Activated B cell treated with CpG ODN at 0.5 μM for 24 hours (primary cell): Measurements from ENCODE around the gene GRIK4. TPM values are rescaled to one million over a fixed set of nuclear protein-coding genes. Genes with fewer than 3 reads are reported as not detected.

ENCODE experiments used
- ATAC-seq: fragments of 200-7000 bp; cut with Tn5 transposase; one replicate; pipeline ENCODE4 v1.10.0; 2021; ENCODE audit warnings: low read depth, mild to moderate bottlenecking, moderate library complexity
- CTCF ChIA-PET: fragments of 350-600 bp; sonication (Branson Sonifier 250); formaldehyde crosslinking; loops from one replicate; lab custom pipeline; 2021; ENCODE audit warnings: antibody characterized with exemption; lab: Charles Lee
- POLR2A ChIA-PET: fragments of 350-600 bp; sonication (Branson Sonifier 250); formaldehyde crosslinking; loops from one replicate; lab custom pipeline; 2021; ENCODE audit warnings: antibody characterized with exemption; lab: Charles Lee
- DNase-seq: peaks from one replicate; pipeline ENCODE4 v3.0.0; 2022
- H3K27ac Mint-ChIP-seq: one replicate; pipeline ENCODE4 v1.8.0; 2020; ENCODE audit warnings: mixed read lengths
- H3K27me3 Mint-ChIP-seq: one replicate; pipeline ENCODE4 v1.8.0; 2021; ENCODE audit warnings: mixed read lengths
- H3K36me3 Mint-ChIP-seq: one replicate; pipeline ENCODE4 v1.8.0; 2021; ENCODE audit warnings: low read depth, mixed read lengths
- H3K4me1 Mint-ChIP-seq: one replicate; pipeline ENCODE4 v1.8.0; 2021; ENCODE audit warnings: mixed read lengths
- H3K4me3 Mint-ChIP-seq: one replicate; pipeline ENCODE4 v1.8.0; 2020; ENCODE audit warnings: mild to moderate bottlenecking, mixed read lengths
- H3K9me3 Mint-ChIP-seq: one replicate; pipeline ENCODE4 v1.8.0; 2020; ENCODE audit warnings: mixed read lengths
- intact Hi-C: fragments of 100-400 bp; cut with micrococcal nuclease; formaldehyde crosslinking; loops from one replicate; pipeline ENCODE4 v1.15.1; 2024
- total RNA-seq: library from RNA; stranded (reverse); gene quantifications from 2 replicates; pipeline ENCODE4 v1.2.3, GENCODE V29; 2022
- TF ChIP-seq, protein P1 (sequence below): fragments of 200-600 bp; IDR thresholded peaks from one replicate; pipeline ENCODE4 v1.8.0; 2022; ENCODE audit warnings: antibody characterized with exemption, mild to moderate bottlenecking

The GRIK4 gene
- total RNA-seq, 1 donor from 2014 or later: not detected

DNA sequence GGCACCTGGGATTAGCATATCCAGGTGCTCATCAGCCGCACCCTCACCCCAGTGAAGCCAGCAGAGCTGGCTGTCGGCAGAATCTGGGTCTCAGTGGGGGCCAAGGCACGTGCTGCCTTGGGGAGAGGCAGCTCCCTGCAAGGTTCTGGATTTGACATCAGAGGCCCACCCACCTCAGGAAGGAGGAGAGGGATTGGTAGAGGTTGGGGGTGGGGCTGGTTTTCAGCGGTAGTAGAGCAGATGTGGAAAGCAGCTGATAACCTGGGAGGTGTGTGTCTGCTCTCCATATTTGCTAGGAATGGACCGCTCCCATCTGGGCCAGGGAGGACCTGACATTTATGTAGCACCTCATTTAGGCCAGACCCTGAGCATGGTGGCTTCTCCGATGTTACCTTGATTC is 147.5 kb downstream of the GRIK4 start:
- intact Hi-C loops: no loop called here
- ChIA-PET CTCF (no interaction called here), POLR2A (interaction anchor here (0.6 kb wide), 1 partner anchor 512 kb away, joined by 3 read pairs; no protein-coding TSS in a partner anchor)
- no peak overlapping the region for H3K27ac Mint-ChIP-seq
- peaks cover 11% of the 10 kb centered on the region for H3K27me3 Mint-ChIP-seq
- no peak overlapping the region for H3K4me3 Mint-ChIP-seq
- H3K9me3 Mint-ChIP-seq: no peaks in the 10 kb centered on the region
- H3K36me3 Mint-ChIP-seq: no peaks in the 10 kb centered on the region
- no peak for ATAC-seq
- H3K4me1 Mint-ChIP-seq: peaks cover 14% of the 10 kb centered on the region
- TF ChIP-seq, protein P1, sequence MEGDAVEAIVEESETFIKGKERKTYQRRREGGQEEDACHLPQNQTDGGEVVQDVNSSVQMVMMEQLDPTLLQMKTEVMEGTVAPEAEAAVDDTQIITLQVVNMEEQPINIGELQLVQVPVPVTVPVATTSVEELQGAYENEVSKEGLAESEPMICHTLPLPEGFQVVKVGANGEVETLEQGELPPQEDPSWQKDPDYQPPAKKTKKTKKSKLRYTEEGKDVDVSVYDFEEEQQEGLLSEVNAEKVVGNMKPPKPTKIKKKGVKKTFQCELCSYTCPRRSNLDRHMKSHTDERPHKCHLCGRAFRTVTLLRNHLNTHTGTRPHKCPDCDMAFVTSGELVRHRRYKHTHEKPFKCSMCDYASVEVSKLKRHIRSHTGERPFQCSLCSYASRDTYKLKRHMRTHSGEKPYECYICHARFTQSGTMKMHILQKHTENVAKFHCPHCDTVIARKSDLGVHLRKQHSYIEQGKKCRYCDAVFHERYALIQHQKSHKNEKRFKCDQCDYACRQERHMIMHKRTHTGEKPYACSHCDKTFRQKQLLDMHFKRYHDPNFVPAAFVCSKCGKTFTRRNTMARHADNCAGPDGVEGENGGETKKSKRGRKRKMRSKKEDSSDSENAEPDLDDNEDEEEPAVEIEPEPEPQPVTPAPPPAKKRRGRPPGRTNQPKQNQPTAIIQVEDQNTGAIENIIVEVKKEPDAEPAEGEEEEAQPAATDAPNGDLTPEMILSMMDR: no peak
- no peak for DNase-seq

DNA sequence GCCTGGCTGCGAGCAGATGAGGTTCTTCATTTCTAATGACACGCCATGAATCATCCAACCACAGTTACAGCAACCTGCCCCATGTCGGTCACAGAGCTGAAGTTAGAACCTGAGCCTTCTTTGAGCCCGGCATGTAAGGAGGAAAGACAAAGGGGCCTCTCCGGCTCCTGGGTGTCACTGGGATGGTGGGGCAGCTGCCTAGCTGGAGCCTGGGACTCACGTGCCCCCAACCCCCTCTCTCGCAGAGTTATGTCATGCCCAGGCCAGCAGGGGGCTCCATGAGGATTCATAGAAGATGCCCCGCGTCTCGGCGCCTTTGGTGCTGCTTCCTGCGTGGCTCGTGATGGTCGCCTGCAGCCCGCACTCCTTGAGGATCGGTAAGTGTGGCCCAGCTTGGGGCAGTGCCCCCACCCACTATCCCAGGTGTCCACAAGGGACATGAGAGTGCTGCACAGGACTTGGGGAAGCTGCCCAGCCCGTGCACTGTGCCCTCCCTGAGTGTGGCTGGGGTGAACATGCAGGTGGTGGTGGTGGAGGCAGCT is 148.5 kb downstream of the GRIK4 start:
- TF ChIP-seq, protein P1: no peak
- Mint-ChIP-seq H3K9me3 (no peaks in the 10 kb centered on the region), H3K4me3 (no peak overlapping the region), H3K27me3 (peaks cover 9% of the 10 kb centered on the region), H3K4me1 (peaks cover 14% of the 10 kb centered on the region), H3K27ac (no peak overlapping the region), H3K36me3 (no peaks in the 10 kb centered on the region)
- intact Hi-C loops: no loop called here
- no peak for DNase-seq
- ATAC-seq: peak; percentile 31
- ChIA-PET CTCF (interaction anchor here (1.4 kb wide), 1 partner anchor 25 kb away, joined by 4 read pairs; no protein-coding TSS in a partner anchor), POLR2A (no interaction called here)

DNA sequence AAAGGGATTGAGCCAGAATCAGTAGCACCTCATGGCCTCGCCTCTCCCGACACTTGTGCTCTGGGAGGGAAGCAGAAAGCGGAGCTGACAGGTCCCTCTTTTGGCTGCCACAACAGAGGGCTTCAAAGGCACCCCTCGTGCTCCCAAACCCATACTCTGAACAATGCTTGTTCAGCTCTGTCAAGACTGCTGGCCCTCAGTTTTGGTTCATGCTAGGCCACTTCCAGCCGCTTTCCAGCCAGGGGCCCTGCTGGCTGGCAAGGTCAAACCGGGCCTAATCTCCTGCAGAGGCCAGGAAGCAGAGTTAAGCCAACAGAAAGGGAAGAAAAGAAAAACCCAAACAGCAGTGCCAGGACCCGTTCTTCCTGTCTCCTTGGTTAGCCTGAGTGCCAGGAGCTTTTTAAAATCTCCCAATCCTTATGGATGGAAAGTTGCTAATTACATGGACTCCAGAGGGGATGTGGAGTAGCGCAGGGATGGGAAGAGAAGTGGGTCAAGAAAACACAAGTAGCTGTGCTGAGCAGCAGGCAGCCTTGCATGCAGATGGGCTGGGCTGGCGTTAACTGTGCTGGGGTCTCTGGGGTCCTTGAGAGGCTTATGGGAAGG is 150.6 kb downstream of the GRIK4 start:
- intact Hi-C loops: no loop called here
- CTCF ChIA-PET: no interaction called here

DNA sequence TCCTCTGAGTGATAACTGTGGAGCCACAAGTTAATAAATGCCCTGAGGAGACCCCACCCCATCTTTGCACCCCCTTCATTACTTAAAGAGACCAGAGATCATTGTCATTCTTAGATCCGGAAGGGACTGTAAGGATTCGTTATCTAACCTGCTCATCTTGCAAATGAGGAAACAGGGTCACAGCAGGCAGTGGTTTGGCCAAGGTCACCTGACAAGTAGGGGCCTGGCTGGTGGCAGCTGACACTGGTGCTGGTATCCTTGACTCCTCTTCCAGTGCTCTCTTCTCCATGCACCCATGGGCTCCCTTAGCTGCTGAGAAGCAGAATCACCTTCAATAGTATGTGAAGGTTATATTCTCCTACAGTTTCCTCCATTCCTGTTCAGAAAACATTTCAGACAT is 151.6 kb downstream of the GRIK4 start:
- ChIA-PET POLR2A (no interaction called here), CTCF (no interaction called here)
- TF ChIP-seq, protein P1: no peak
- no peak overlapping the region for H3K27ac Mint-ChIP-seq
- H3K9me3 Mint-ChIP-seq: no peaks in the 10 kb centered on the region
- H3K36me3 Mint-ChIP-seq: no peaks in the 10 kb centered on the region
- intact Hi-C loops: no loop called here
- ATAC-seq (no peak), DNase-seq (no peak)
- H3K27me3 Mint-ChIP-seq: peaks cover 10% of the 10 kb centered on the region
- no peak overlapping the region for H3K4me3 Mint-ChIP-seq
- peaks cover 4% of the 10 kb centered on the region for H3K4me1 Mint-ChIP-seq

More for the DNA sequence above, 150.6 kb downstream of the GRIK4 start:
- Mint-ChIP-seq H3K4me1 (peaks cover 11% of the 10 kb centered on the region), H3K27me3 (peaks cover 10% of the 10 kb centered on the region), H3K36me3 (no peaks in the 10 kb centered on the region), H3K4me3 (no peak overlapping the region), H3K9me3 (no peaks in the 10 kb centered on the region), H3K27ac (no peak overlapping the region)
- DNase-seq: no peak
- POLR2A ChIA-PET: no interaction called here
- no peak for ATAC-seq
- TF ChIP-seq, protein P1: no peak

DNA sequence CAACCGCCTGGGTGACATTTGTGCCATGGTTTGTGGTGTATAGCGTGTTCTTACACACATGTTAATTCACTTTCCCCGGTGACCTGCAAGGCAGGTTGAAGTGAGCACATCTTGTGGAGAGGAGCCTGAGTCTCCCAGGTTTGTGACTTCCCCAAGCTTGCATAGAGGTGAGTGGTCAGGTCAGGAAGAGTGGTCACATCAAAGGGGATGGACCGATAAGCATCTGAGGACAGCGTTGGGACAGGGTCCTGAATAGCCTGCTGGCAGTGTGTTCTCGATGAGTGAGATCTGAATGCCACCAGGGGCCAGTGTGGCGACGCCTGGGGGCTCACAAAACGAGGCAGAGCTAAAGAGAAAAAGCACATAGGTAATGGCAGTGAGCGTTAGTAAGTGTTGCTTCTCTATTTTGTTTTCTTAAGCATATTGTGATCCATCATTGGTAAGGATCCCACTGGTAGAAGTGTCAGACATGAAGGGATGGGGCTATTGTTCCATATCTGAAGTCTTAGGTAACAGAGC is 154.6 kb downstream of the GRIK4 start:
- DNase-seq: no peak
- Mint-ChIP-seq H3K4me3 (no peak overlapping the region), H3K27me3 (peaks cover 7% of the 10 kb centered on the region), H3K27ac (no peak overlapping the region), H3K4me1 (no peaks in the 10 kb centered on the region), H3K36me3 (no peaks in the 10 kb centered on the region), H3K9me3 (no peaks in the 10 kb centered on the region)
- TF ChIP-seq, protein P1: no peak
- ChIA-PET POLR2A (no interaction called here), CTCF (interaction anchor here (1.7 kb wide), 1 partner anchor 19 kb away, joined by 6 read pairs; no protein-coding TSS in a partner anchor)
- no peak for ATAC-seq
- intact Hi-C loops: no loop called here
